GM12878 (cell line): Measurements from ENCODE around the gene ZNF25.
A peak's percentile ranks its signal among the peaks of the same experiment; 100 is the strongest.

ENCODE experiments used
- POLR2A ChIP-seq: IDR thresholded peaks from 2 replicates; pipeline ENCODE4 v1.6.1; 2011; ENCODE audit warnings: low read depth, mild to moderate bottlenecking, low read length
- SMAD1 ChIP-seq: fragments of 450-650 bp; IDR thresholded peaks from 2 replicates; pipeline ENCODE4 v1.6.1; 2018; ENCODE audit warnings: mild to moderate bottlenecking, low read depth; ENCODE audit not compliant: partially characterized antibody
- TF ChIP-seq, protein P1 (sequence below): IDR thresholded peaks from 2 replicates; pipeline ENCODE4 v1.6.1; 2011; ENCODE audit warnings: borderline replicate concordance, low read depth, mild to moderate bottlenecking, moderate library complexity, mixed read lengths, low read length; ENCODE audit not compliant: insufficient read depth; ENCODE audit errors: extremely low read length

- TF ChIP-seq, protein P1, sequence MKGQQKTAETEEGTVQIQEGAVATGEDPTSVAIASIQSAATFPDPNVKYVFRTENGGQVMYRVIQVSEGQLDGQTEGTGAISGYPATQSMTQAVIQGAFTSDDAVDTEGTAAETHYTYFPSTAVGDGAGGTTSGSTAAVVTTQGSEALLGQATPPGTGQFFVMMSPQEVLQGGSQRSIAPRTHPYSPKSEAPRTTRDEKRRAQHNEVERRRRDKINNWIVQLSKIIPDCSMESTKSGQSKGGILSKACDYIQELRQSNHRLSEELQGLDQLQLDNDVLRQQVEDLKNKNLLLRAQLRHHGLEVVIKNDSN, result no peak
- no peak for TF ChIP-seq SMAD1
- TF ChIP-seq POLR2A, result peak; percentile 93
Observed at GRCh38 chr10:37976091-37976879, at the start of gene ZNF25.
